Endothelial cell of umbilical vein (primary cell): Measurements from ENCODE around the gene SPAG9. TPM values are rescaled to one million over a fixed set of nuclear protein-coding genes. Genes with fewer than 3 reads are reported as not detected.

ENCODE experiments used
- BruUV-seq: library from RNA; stranded (reverse); fragments of 400-500 nt; replicated peaks from 2 replicates; lab custom pipeline; 2021; lab: Mats Ljungman, UMichigan
- CTCF ChIA-PET: fragments of 300-600, 350-600 bp; sonication (Branson Sonifier 250); formaldehyde crosslinking; loops from one replicate; lab custom pipeline; 2021; ENCODE audit warnings: antibody characterized with exemption, inconsistent platforms; lab: Charles Lee
- POLR2A ChIA-PET: fragments of 300-600, 350-600 bp; sonication (Branson Sonifier 250); formaldehyde crosslinking; loops from one replicate; lab custom pipeline; 2021; ENCODE audit warnings: antibody characterized with exemption, inconsistent platforms; lab: Charles Lee
- DNase-seq: peaks from one replicate; pipeline ENCODE4 v3.0.0-alpha.2; 2011; ENCODE audit warnings: low read depth, low spot score
- FAIRE-seq: peaks from 2 replicates; lab custom pipeline; 2011; peaks lifted over from hg19 to GRCh38; lab: Jason Lieb, UNC
- H2AFZ ChIP-seq: 2 replicates; pipeline ENCODE4 v1.6.0; 2012; ENCODE audit warnings: low read depth, low read length, control low read depth, inconsistent platforms
- H3K27ac ChIP-seq: 2 replicates; pipeline ENCODE4 v1.5.1; 2011; ENCODE audit warnings: low read depth, mild to moderate bottlenecking, control low read depth, low read length, moderate library complexity; ENCODE audit not compliant: insufficient read depth
- H3K27me3 ChIP-seq, 2 experiments: 2 replicates each; pipeline versions ENCODE4 v1.6.0 to v1.6.1; 2011; ENCODE audit warnings: low read length in 2 of 2, mixed read lengths in 1 of 2; ENCODE audit not compliant: control insufficient read depth in 2 of 2, insufficient read depth in 2 of 2
- H3K36me3 ChIP-seq, 2 experiments: 2 replicates in 1 of 2; 3 replicates in 1 of 2; pipeline ENCODE4 v1.5.1; 2011; ENCODE audit warnings: low read length in 2 of 2, mild to moderate bottlenecking in 1 of 2, moderate library complexity in 1 of 2; ENCODE audit not compliant: control insufficient read depth in 2 of 2, insufficient read depth in 2 of 2; ENCODE audit errors: extremely low read depth in 1 of 2
- H3K4me1 ChIP-seq: 3 replicates; pipeline ENCODE4 v1.5.1; 2011; ENCODE audit warnings: mild to moderate bottlenecking, low read length; ENCODE audit not compliant: control insufficient read depth, insufficient read depth; ENCODE audit errors: extremely low read depth
- H3K4me2 ChIP-seq: 2 replicates; pipeline ENCODE4 v1.6.1; 2011; ENCODE audit warnings: low read length, control low read depth, mixed read lengths; ENCODE audit not compliant: insufficient read depth
- H3K4me3 ChIP-seq, 3 experiments: fragments of 200-600 bp in 1 of 3; sonication (generic), shearing (Covaris generic) in 1 of 3; replicated peaks in 1 of 3; 2 replicates each; pipeline ENCODE4 v1.5.1; 2011 to 2016; ENCODE audit warnings: control low read depth in 3 of 3, low read length in 3 of 3, mild to moderate bottlenecking in 2 of 3, inconsistent platforms in 1 of 3, low read depth in 1 of 3, moderate library complexity in 1 of 3; ENCODE audit not compliant: insufficient read depth in 1 of 3
- H3K79me2 ChIP-seq: 2 replicates; pipeline ENCODE4 v1.6.0; 2012; ENCODE audit warnings: low read length, inconsistent platforms; ENCODE audit not compliant: control insufficient read depth, insufficient read depth
- H3K9ac ChIP-seq: replicated peaks from 2 replicates; pipeline ENCODE3; 2011; ENCODE audit warnings: low read length, control low read depth; ENCODE audit not compliant: insufficient read depth; ENCODE audit errors: extremely low read depth
- H3K9me1 ChIP-seq: replicated peaks from 3 replicates; pipeline ENCODE4 v1.6.0; 2011; ENCODE audit warnings: mild to moderate bottlenecking, low read length; ENCODE audit not compliant: control insufficient read depth, insufficient read depth; ENCODE audit errors: extremely low read depth
- H3K9me3 ChIP-seq: replicated peaks from 2 replicates; pipeline ENCODE4 v1.5.1; 2012; ENCODE audit warnings: low read length, inconsistent platforms; ENCODE audit not compliant: control insufficient read depth, insufficient read depth
- H4K20me1 ChIP-seq: replicated peaks from 2 replicates; pipeline ENCODE3; 2011; ENCODE audit warnings: mild to moderate bottlenecking, low read length; ENCODE audit not compliant: control insufficient read depth, insufficient read depth; ENCODE audit errors: extremely low read depth
- EZH2 ChIP-seq: IDR thresholded peaks from 2 replicates; pipeline ENCODE4 v1.6.1; 2012; ENCODE audit warnings: borderline replicate concordance, low read depth, mild to moderate bottlenecking, moderate library complexity, low read length, inconsistent platforms; ENCODE audit not compliant: severe bottlenecking
- FOS ChIP-seq: IDR thresholded peaks from 2 replicates; pipeline ENCODE4 v1.6.1; 2011; ENCODE audit warnings: mild to moderate bottlenecking, low read length, moderate library complexity, borderline replicate concordance; ENCODE audit not compliant: insufficient read depth
- GATA2 ChIP-seq: IDR thresholded peaks from 2 replicates; pipeline ENCODE4 v1.7.0; 2011; ENCODE audit warnings: low read depth, mild to moderate bottlenecking, moderate library complexity, mixed read lengths, low read length; ENCODE audit not compliant: insufficient read length, insufficient read depth
- JUN ChIP-seq: IDR thresholded peaks from 2 replicates; pipeline ENCODE4 v1.6.1; 2011; ENCODE audit warnings: borderline replicate concordance, low read depth; ENCODE audit not compliant: insufficient read length, insufficient read depth
- MYC ChIP-seq: IDR thresholded peaks from one replicate; pipeline ENCODE4 v1.6.1; 2011; ENCODE audit warnings: mild to moderate bottlenecking, low read depth, low read length
- POLR2A ChIP-seq: IDR thresholded peaks from 2 replicates; pipeline ENCODE4 v1.6.1; 2012; ENCODE audit warnings: low read depth, mild to moderate bottlenecking, control low read depth, low read length
- POLR2AphosphoS5 ChIP-seq: IDR thresholded peaks from 2 replicates; pipeline ENCODE4 v1.6.1; 2012; ENCODE audit warnings: low read depth, mild to moderate bottlenecking, control low read depth, low read length, moderate library complexity; ENCODE audit not compliant: insufficient read depth
- dilution Hi-C: fragments of 300-500 bp; cut with MboI; formaldehyde crosslinking; loops from one replicate; pipeline ENCODE4 v1.15.0; 2019; ENCODE audit warnings: low sequenced_read_pairs; ENCODE audit not compliant: extremely low pct_ligation_motif_present
- intact Hi-C: fragments of 100-400 bp; cut with micrococcal nuclease; formaldehyde crosslinking; loops from one replicate; pipeline ENCODE4 v1.10.0; 2022
- polyA plus RNA-seq, 4 experiments: library from polyadenylated mRNA; depleted of rRNA in 3 of 4; stranded (reverse) in 3 of 4; unstranded in 1 of 4; fragments of >200 nt; gene quantifications; 2 replicates each; pipeline versions ENCODE4 v1.2.1 to v1.2.3, GENCODE V29; 2011 to 2012; ENCODE audit warnings: missing spikeins in 1 of 4
- total RNA-seq: library from RNA; stranded (reverse); gene quantifications from 2 replicates; pipeline ENCODE4 v1.2.3, GENCODE V29; 2021
- TF ChIP-seq, protein P1 (sequence below), 2 donors: IDR thresholded peaks; 1 replicate in 1 of 2; 2 replicates in 1 of 2; pipeline ENCODE4 v1.5.1; 2011; ENCODE audit warnings: low read length in 2 of 2, mild to moderate bottlenecking in 2 of 2, moderate library complexity in 2 of 2, control low read depth in 1 of 2, inconsistent platforms in 1 of 2, low read depth in 1 of 2; ENCODE audit not compliant: insufficient read depth in 1 of 2; ENCODE audit errors: extremely low read depth in 1 of 2
- TF ChIP-seq, protein P2 (sequence below): IDR thresholded peaks from 2 replicates; pipeline ENCODE4 v1.6.1; 2011; ENCODE audit not compliant: insufficient read depth, insufficient read length

The SPAG9 gene
- total and polyA plus RNA-seq, 2 donors (not counting 3 experiments of a cell fraction or from before 2014, with no cell fraction given): 16.5 to 75.0 TPM

GRCh38 chr17:51057534-51057933 lies 63.1 kb downstream of the SPAG9 start:
- H3K4me3 ChIP-seq: no peak overlapping the region
- TF ChIP-seq FOS (no peak), EZH2 (no peak), MYC (no peak), POLR2A (no peak), GATA2 (no peak), JUN (no peak), POLR2AphosphoS5 (no peak)
- TF ChIP-seq, protein P1, sequence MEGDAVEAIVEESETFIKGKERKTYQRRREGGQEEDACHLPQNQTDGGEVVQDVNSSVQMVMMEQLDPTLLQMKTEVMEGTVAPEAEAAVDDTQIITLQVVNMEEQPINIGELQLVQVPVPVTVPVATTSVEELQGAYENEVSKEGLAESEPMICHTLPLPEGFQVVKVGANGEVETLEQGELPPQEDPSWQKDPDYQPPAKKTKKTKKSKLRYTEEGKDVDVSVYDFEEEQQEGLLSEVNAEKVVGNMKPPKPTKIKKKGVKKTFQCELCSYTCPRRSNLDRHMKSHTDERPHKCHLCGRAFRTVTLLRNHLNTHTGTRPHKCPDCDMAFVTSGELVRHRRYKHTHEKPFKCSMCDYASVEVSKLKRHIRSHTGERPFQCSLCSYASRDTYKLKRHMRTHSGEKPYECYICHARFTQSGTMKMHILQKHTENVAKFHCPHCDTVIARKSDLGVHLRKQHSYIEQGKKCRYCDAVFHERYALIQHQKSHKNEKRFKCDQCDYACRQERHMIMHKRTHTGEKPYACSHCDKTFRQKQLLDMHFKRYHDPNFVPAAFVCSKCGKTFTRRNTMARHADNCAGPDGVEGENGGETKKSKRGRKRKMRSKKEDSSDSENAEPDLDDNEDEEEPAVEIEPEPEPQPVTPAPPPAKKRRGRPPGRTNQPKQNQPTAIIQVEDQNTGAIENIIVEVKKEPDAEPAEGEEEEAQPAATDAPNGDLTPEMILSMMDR (IDR thresholded peaks at IDR 0.05; ENCODE audit: extremely low read depth in 1 of 2, insufficient read depth in 1 of 2, low read depth in 1 of 2, low read length in 2 of 2): no peak
- TF ChIP-seq, protein P2, sequence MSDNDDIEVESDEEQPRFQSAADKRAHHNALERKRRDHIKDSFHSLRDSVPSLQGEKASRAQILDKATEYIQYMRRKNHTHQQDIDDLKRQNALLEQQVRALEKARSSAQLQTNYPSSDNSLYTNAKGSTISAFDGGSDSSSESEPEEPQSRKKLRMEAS: no peak
- intact Hi-C loops (loop anchor here (5.0 kb wide), 1 partner anchor 60 kb away; no protein-coding TSS in a partner anchor), dilution Hi-C loops (no loop called here)
- H3K4me1 ChIP-seq: peaks cover 16% of the 10 kb centered on the region
- H4K20me1 ChIP-seq: no peaks in the 10 kb centered on the region
- no peaks in the 10 kb centered on the region for H3K9me1 ChIP-seq
- no TSS peak for BruUV-seq
- no peaks in the 10 kb centered on the region for H3K36me3 ChIP-seq
- no peak overlapping the region for H2AFZ ChIP-seq
- ChIA-PET POLR2A (no interaction called here), CTCF (interaction anchor here (1.0 to 5.5 kb wide), 18 partner anchors 8 to 205 kb away, joined by 3 to 100 read pairs (median 6); partner anchors contain the start of genes NME1 and NME2)
- peaks cover 23% of the 10 kb centered on the region for H3K79me2 ChIP-seq
- no peak overlapping the region for H3K9ac ChIP-seq
- FAIRE-seq: no peak
- H3K27me3 ChIP-seq: no peaks in the 10 kb centered on the region
- no peak for DNase-seq
- no peak overlapping the region for H3K4me2 ChIP-seq
- H3K27ac ChIP-seq: no peak overlapping the region
- H3K9me3 ChIP-seq: no peaks in the 10 kb centered on the region
